NT2/D1 (cell line): ENCODE measurements around the gene TGFB3.
"Not testable (repeated sequence)": the region's sequence is repeated elsewhere in the genome, so short reads cannot be mapped to it uniquely, and the experiment has no call there.

Experiments
- DNase-seq: peaks from one replicate; pipeline ENCODE4 v3.0.0-alpha.2; 2011; ENCODE audit warnings: low read depth, low spot score
- H3K27me3 ChIP-seq: 2 replicates; pipeline ENCODE4 v1.6.0; 2011; ENCODE audit warnings: mild to moderate bottlenecking; ENCODE audit not compliant: insufficient read length, insufficient read depth
- H3K36me3 ChIP-seq: 2 replicates; pipeline ENCODE4 v1.6.1; 2011; ENCODE audit warnings: mild to moderate bottlenecking, low read length, mixed read lengths; ENCODE audit not compliant: insufficient read depth, insufficient read length
- H3K4me1 ChIP-seq: 2 replicates; pipeline ENCODE4 v1.5.1; 2011; ENCODE audit not compliant: insufficient read depth, insufficient read length
- H3K4me3 ChIP-seq: 2 replicates; pipeline ENCODE4 v1.5.1; 2011; ENCODE audit warnings: low read depth; ENCODE audit not compliant: insufficient read length
- H3K9ac ChIP-seq: 2 replicates; pipeline ENCODE4 v1.6.0; 2011; ENCODE audit warnings: low read depth; ENCODE audit not compliant: insufficient read length
- H3K9me3 ChIP-seq: 2 replicates; pipeline ENCODE4 v1.5.1; 2011; ENCODE audit warnings: mild to moderate bottlenecking, low read length; ENCODE audit not compliant: insufficient read depth
- SUZ12 ChIP-seq: IDR thresholded peaks from 2 replicates; pipeline ENCODE4 v1.6.1; 2011; ENCODE audit not compliant: insufficient read length, insufficient read depth; ENCODE audit errors: extremely low read depth
- YY1 ChIP-seq: IDR thresholded peaks from 2 replicates; pipeline ENCODE4 v1.6.1; 2011; ENCODE audit not compliant: insufficient read length, insufficient read depth
- ZNF274 ChIP-seq: IDR thresholded peaks from 2 replicates; pipeline ENCODE4 v1.6.1; 2011; ENCODE audit warnings: mild to moderate bottlenecking, low read depth, low read length

TGFB3 gene

GRCh38 chr14:75927564-75928087 is 54.2 kb downstream of the TGFB3 start:
- Histone ChIP-seq H3K27me3 (no peaks in the 10 kb centered on the region), H3K4me3 (no peak overlapping the region), H3K9ac (no peak overlapping the region), H3K36me3 (no peaks in the 10 kb centered on the region), H3K4me1 (no peaks in the 10 kb centered on the region), H3K9me3 (no peaks in the 10 kb centered on the region; the same call in 1 of the 2 replicates)
- TF ChIP-seq ZNF274 = no peak
- no peak for TF ChIP-seq YY1
- no peak for TF ChIP-seq SUZ12
- no peak for DNase-seq

- no peaks in the 10 kb centered on the region for H3K4me1 ChIP-seq
- no peak for DNase-seq
- no peaks in the 10 kb centered on the region for H3K27me3 ChIP-seq
- no peak overlapping the region for H3K4me3 ChIP-seq
- no peak overlapping the region for H3K9ac ChIP-seq
- no peaks in the 10 kb centered on the region; the same call in 1 of the 2 replicates for H3K9me3 ChIP-seq
- no peak for TF ChIP-seq SUZ12
- TF ChIP-seq YY1 = no peak
- TF ChIP-seq ZNF274 = no peak
- no peaks in the 10 kb centered on the region for H3K36me3 ChIP-seq
Observed at GRCh38 chr14:75926431-75927115, 55.2 kb downstream of the TGFB3 start.

DNA sequence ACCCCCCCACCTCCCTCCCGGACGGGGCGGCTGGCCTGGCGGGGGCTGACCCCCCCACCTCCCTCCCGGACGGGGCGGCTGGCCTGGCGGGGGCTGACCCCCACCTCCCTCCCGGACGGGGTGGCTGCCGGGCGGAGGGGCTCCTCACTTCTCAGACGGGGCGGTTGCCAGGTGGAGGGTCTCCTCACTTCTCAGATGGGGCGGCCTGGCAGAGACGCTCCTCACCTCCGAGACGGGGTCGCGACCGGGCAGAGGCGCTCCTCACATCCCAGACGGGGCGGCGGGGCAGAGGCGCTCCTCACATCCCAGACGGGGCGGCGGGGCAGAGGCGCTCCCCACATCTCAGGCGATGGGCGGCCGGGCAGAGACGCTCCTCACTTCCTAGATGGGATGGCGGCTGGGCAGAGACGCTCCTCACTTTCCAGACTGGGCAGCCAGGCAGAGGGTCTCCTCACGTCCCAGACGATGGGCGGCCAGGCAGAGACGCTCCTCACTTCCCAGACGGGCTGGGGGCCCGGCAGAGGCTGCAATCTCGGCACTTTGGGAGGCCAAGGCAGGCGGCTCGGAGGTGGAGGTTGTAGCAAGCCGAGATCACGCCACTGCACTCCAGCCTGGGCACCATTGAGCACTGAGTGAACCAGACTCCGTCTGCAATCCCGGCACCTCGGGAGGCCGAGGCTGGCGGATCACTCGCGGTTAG is 56.5 kb downstream of the TGFB3 start:
- DNase-seq, H3K4me1 ChIP-seq, H3K9me3 ChIP-seq, H3K36me3 ChIP-seq, H3K27me3 ChIP-seq, H3K4me3 ChIP-seq, H3K9ac ChIP-seq: not testable (repeated sequence)

DNA sequence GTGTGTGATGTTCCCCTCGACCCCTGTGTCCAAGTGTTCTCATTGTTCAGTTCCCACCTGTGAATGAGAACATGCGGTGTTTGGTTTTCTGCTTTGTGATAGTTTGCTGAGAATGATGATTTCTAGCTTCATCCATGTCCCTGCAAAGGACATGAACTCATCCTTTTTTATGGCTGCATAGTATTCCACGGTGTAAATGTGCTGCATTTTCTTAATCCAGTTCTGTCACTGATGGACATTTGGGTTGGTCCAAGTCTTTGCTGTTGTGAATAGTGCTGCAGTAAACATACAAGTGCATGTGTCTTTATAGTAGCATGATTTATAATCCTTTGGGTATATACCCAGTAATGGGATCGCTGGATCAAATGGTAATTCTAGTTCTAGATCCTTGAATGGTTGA is 61.4 kb downstream of the TGFB3 start:
- not testable (repeated sequence) for H3K36me3 ChIP-seq, DNase-seq, H3K9ac ChIP-seq, H3K27me3 ChIP-seq, H3K4me3 ChIP-seq, H3K9me3 ChIP-seq, H3K4me1 ChIP-seq

DNA sequence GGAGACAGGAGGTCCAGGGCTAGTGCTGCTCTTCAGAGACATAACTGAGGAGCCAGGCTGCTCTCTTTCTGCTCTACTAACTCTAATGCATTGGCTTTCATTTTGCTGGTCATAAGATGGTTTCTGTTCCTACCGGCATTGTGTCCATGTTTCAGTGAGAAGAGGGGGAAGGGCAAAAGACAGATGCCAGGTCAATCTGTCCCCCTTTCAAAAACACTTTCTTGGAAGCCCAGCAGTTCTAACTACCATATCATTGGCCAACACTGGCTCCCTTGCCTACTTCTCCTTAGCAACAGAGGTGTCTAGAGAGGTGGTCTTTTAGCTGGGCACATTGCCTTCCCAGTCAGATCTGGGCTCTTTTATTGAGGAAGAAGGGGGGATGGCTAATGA is 63.9 kb downstream of the TGFB3 start:
- Histone ChIP-seq H3K4me3 (no peak overlapping the region), H3K36me3 (no peaks in the 10 kb centered on the region), H3K9me3 (no peaks in the 10 kb centered on the region), H3K27me3 (no peaks in the 10 kb centered on the region), H3K9ac (no peak overlapping the region), H3K4me1 (no peaks in the 10 kb centered on the region)
- no peak for DNase-seq
- TF ChIP-seq YY1 (no peak), ZNF274 (no peak), SUZ12 (no peak)

DNA sequence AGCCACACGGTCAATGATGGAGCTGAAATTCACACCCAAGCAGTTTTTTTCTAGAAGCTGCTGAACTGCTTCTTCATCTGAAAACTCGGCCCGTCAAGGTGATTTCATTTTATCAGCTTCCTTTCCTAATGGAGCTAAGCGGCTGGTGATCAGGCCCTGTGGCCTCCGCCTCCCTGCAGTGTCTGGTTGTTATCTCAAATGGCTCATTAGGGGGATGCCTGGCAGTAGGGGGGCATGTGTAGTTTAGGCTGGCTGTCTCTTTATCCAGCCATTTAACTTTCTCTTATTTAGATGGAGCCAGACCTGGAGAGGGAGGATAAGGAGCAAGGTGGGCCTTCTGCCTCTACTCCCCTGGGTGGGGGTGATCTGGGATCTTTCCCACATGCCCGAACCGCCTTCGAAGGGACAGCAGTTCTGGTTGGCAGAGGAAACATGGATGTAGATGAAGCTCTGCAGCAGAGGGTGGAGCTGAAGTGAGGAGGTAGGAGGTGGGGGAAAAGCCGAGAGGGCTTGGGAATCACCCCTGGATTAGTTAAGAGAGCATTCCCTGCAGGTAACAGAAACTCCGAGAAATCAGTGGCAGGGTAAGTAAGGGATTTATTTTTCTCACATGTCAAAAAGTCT is 64.4 kb downstream of the TGFB3 start:
- peak; percentile 5 for DNase-seq
- Histone ChIP-seq H3K4me1 (no peaks in the 10 kb centered on the region), H3K27me3 (no peaks in the 10 kb centered on the region), H3K9me3 (no peaks in the 10 kb centered on the region), H3K4me3 (no peak overlapping the region), H3K9ac (no peak overlapping the region), H3K36me3 (no peaks in the 10 kb centered on the region)
- TF ChIP-seq YY1 = no peak
- no peak for TF ChIP-seq ZNF274
- no peak for TF ChIP-seq SUZ12

GRCh38 chr14:75915045-75915444 is 66.8 kb downstream of the TGFB3 start:
- Histone ChIP-seq H3K9me3 (no peaks in the 10 kb centered on the region), H3K4me1 (no peaks in the 10 kb centered on the region), H3K4me3 (no peak overlapping the region), H3K36me3 (no peaks in the 10 kb centered on the region), H3K9ac (no peak overlapping the region), H3K27me3 (no peaks in the 10 kb centered on the region)
- TF ChIP-seq SUZ12 (no peak), YY1 (no peak), ZNF274 (no peak)
- DNase-seq = no peak
